ENCODE data around the gene PIP5K1C.

PIP5K1C gene

DNA sequence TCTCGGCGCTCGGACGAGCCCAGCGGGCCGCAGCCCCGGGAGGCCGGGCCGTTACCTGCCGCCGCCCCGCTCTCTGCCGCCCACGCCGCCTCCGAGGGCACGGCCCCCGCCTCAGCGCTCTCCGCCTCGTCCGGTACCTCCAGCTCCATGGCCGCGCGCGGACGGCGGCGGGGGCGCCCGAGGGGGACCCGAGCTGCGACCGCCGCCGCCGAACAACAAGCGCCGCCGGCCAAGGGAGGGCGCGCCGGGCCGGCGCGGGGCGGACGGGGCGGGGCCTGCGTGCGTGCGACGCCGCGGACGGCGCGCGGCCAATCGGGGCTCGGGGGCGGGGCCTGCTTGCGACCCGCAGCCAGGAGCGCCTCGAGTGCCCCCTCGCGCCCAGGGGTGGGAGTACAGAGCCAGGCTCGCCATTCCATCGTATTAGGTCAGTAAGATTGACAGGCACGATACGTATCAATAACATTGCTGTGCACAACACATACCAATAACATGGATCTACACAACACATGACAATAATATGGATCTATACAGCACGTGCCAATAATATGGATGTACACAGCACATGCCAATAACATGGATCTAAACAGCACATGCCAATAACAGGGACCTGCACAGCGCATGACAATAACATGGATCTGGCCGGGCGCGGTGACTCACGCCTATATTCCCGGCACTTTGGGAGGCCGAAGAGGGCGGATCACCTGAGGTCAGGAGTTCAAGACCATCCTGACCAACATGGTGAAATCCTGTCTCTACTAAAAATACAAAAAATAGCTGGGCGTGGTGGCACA is at the start of gene PIP5K1C:
Gene PIP5K1C (minus strand): TSS at position 227 of the 791 bp plus-strand sequence. CDS start 78 bp downstream, at position 149.
- H3K4me3 ChIP-seq (ENCODE audit: low read depth, low read length), result peak within 1 kb of the TSS; percentile 86
- peak; percentile 29 for DNase-seq (ENCODE audit: low read depth)

- DNase-seq (ENCODE audit: low read depth), result no peak
These were observed 48.7 kb upstream of the PIP5K1C start for GRCh38 chr19:3748965-3749364.

DNA sequence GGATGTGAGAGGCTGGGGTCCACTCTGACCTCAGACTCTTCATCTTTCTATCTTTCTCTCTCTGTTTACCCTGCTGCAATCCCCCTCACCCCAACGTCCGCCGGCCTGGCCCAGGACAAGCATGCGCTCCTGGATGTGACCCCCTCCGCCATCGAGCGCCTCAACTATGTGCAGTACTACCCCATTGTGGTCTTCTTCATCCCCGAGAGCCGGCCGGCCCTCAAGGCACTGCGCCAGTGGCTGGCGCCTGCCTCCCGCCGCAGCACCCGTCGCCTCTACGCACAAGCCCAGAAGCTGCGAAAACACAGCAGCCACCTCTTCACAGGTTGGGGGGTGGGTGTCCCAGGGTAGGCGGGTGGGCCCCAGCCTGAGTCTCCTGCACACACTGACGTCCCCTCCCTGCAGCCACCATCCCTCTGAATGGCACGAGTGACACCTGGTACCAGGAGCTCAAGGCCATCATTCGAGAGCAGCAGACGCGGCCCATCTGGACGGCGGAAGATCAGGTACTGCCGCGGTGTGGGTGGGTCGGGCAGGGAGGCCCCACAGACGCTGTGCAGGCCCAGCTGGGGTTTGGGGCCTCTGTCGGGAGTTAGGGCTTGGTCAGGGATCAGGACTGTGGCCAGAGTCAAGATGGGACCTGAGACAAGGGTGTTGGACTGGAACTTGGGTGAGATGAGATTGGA is 46.2 kb upstream of the PIP5K1C start:
- no peak overlapping the region for H3K4me3 ChIP-seq (ENCODE audit: low read depth, low read length)
- no peak for DNase-seq (ENCODE audit: low read depth)

More at GRCh38 chr19:3748965-3749364, 48.7 kb upstream of the PIP5K1C start:
- no peak overlapping the region for H3K4me3 ChIP-seq (ENCODE audit: low read depth, low read length)

GRCh38 chr19:3745363-3746045 is 45.2 kb upstream of the PIP5K1C start:
- no peak for DNase-seq (ENCODE audit: low read depth)
- H3K4me3 ChIP-seq (ENCODE audit: low read depth, low read length), result no peak overlapping the region

DNA sequence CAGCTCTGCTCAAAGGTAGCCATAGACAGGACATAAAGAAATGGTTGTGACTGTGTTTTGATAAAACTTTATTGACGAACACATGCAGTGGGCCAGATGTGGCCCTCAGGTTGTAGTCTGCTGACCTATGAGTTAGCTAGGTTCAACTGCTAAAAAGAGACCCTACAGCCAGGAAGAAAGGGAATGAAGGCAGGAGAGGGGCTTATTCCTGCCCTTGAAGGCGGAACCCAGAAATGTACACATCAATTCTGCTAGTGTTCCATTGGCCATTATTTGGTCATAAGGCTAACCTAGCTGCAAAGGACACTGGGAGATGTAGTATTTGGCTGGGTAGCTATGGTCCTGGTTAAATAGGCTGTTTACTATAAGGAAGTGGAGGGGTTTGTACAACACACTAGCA is 43.2 kb upstream of the PIP5K1C start:
- DNase-seq (ENCODE audit: low read depth), result no peak

GRCh38 chr19:3740431-3740830 is 40.2 kb upstream of the PIP5K1C start:
- H3K4me3 ChIP-seq (ENCODE audit: low read depth, low read length), result no peak overlapping the region
- no peak for DNase-seq (ENCODE audit: low read depth)

More for the DNA sequence above, 43.2 kb upstream of the PIP5K1C start:
- no peak overlapping the region for H3K4me3 ChIP-seq (ENCODE audit: low read depth, low read length)

DNA sequence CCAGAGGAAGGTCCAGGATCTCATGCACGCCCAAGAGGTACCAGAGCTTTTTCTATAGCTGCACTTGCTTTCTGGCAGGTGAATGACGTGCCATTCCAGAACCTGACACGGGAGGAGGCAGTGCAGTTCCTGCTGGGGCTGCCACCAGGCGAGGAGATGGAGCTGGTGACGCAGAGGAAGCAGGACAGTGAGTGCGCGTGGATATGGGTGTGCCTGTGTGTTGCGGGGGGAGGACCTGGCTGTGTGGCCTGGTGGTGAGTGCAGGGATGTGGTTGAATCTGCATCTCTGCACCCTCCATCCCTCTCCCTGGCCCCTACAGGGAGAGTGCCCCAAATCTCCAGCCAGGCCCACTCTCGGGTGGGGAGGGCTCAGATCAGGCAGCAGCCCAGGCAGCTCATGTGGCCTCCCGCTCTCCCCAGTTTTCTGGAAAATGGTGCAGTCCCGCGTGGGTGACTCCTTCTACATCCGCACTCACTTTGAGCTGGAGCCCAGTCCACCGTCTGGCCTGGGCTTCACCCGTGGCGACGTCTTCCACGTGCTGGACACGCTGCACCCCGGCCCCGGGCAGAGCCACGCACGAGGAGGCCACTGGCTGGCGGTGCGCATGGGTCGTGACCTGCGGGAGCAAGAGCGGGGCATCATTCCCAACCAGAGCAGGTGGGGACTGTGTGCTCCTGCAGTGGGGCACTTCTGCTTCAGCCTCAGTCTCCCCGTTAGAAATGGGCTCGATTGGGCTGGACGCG is 38.4 kb upstream of the PIP5K1C start:
- DNase-seq (ENCODE audit: low read depth), result no peak
- H3K4me3 ChIP-seq (ENCODE audit: low read depth, low read length), result no peak overlapping the region

- H3K4me3 ChIP-seq (ENCODE audit: low read depth, low read length), result no peak overlapping the region
- DNase-seq (ENCODE audit: low read depth), result no peak
These were observed 37.4 kb upstream of the PIP5K1C start for GRCh38 chr19:3737487-3738205.

GRCh38 chr19:3736106-3736724 is 35.9 kb upstream of the PIP5K1C start:
- H3K4me3 ChIP-seq (ENCODE audit: low read depth, low read length), result no peak overlapping the region
- no peak for DNase-seq (ENCODE audit: low read depth)

- DNase-seq (ENCODE audit: low read depth), result no peak
- no peak overlapping the region for H3K4me3 ChIP-seq (ENCODE audit: low read depth, low read length)
These were observed 34.0 kb upstream of the PIP5K1C start for GRCh38 chr19:3734310-3734600.

DNA sequence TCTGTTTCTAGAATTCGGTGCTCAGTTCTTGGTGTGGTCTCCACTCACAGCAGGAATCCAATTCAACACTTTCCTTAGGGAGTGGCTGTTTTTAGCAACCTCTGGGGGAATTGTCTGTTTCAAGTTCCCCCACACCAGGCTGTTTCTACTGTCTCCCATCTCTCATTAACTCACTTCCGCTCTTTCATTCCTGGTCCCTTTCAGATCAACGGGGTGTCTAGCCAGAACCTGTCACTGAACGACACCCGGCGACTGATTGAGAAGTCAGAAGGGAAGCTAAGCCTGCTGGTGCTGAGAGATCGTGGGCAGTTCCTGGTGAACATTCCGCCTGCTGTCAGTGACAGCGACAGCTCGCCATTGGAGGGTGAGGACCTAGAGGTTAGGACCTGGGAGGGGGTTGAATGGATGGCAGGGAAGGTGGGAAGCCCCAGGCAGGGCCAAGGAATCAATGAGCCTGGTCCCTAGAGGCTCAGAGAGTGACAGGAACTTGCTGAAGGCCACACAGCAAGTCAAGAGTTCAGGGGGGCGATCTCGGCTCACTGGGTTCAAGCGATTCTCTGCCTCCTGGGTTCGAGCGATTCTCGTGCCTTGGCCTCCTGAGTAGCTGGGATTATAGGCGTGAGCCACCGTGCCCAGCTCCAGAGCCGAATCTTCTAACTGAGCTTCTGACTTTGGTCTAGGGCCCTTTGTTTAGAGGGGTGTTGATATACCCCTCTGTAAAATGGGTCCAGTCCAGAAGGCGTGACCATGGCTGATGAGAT is 33.5 kb upstream of the PIP5K1C start:
- no peak overlapping the region for H3K4me3 ChIP-seq (ENCODE audit: low read depth, low read length)
- DNase-seq (ENCODE audit: low read depth), result no peak

GRCh38 chr19:3732108-3732507 is 31.8 kb upstream of the PIP5K1C start:
- DNase-seq (ENCODE audit: low read depth), result no peak
- no peak overlapping the region for H3K4me3 ChIP-seq (ENCODE audit: low read depth, low read length)

DNA sequence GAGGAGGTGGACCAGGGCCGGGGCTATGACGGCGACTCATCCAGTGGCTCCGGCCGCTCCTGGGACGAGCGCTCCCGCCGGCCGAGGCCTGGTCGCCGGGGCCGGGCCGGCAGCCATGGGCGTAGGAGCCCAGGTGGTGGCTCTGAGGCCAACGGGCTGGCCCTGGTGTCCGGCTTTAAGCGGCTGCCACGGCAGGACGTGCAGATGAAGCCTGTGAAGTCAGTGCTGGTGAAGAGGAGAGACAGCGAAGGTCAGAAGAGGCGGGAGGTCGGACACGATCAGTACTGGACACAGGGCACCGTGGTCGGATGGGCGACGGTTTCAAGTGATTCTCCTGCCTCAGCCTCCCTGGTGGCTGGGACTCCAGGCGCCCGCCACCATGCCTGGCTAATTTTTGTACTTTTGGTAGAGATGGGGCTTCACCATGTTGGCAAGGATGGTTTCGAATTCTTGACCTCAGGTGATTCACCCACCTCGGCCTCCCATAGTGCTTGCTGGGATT is 30.2 kb upstream of the PIP5K1C start:
- no peak overlapping the region for H3K4me3 ChIP-seq (ENCODE audit: low read depth, low read length)
- no peak for DNase-seq (ENCODE audit: low read depth)

DNA sequence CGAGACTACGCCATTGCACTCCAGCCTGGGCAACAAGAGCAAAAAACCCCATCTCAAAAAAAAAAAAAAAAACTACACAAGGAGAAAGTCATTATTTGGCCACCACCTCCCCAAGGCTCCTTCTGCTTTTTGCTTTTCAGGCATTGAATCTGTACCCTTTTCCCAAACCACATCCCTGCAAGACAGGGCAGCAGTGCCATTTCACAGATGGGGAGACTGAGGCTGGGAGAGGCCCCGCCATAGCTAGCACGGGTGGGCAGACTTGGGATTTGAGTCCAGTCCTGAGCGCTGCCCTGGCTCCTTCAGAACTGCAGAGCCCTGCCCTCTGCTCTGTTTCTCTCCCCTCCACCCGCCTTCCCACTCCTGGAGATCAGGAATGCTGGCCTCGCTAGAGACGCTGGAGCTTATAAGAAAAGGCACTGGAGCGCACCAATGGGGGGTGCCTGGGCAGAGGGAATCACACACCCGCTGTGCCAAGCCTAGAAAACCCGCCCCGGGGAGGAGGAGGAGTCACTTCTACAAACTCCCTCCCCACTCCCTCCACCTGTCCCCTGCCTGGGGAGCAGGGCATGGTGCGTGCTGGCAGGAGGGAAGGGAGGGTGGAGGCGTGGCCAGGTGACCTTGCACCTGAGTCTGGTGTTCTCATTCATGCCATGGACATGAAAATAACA is 25.5 kb upstream of the PIP5K1C start:
- DNase-seq (ENCODE audit: low read depth), result no peak
- H3K4me3 ChIP-seq (ENCODE audit: low read depth, low read length), result no peak overlapping the region

DNA sequence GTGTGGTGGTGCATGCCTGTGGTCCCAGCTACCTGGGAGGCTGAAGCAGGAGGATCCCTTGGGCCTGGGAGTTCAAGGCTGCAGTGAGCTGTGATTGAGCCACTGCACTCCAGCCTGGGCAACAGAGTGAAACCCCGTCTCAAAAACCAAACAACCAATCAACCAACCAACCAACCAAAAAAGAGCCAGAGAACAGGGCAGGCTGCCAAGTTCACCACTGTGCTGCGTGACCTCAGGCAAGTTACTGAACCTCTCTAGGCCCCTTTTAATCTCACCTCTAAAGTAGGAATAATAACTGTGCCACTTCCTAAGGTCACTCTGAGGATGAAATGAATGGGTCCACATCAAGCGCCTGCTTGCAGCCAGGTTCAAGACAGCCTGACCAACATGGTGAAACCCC is 24.9 kb upstream of the PIP5K1C start:
- no peak overlapping the region for H3K4me3 ChIP-seq (ENCODE audit: low read depth, low read length)
- DNase-seq (ENCODE audit: low read depth), result no peak

GRCh38 chr19:3723883-3724282 is 23.6 kb upstream of the PIP5K1C start:
- H3K4me3 ChIP-seq (ENCODE audit: low read depth, low read length), result no peak overlapping the region
- DNase-seq (ENCODE audit: low read depth), result no peak

- H3K4me3 ChIP-seq (ENCODE audit: low read depth, low read length), result no peak overlapping the region
- no peak for DNase-seq (ENCODE audit: low read depth)
These were observed 22.8 kb upstream of the PIP5K1C start for GRCh38 chr19:3723110-3723488.

All from skeletal muscle cell (primary cell).